ENCODE measurements around the gene ENOX2.
"Not testable (repeated sequence)": the region's sequence is repeated elsewhere in the genome, so short reads cannot be mapped to it uniquely, and the experiment has no call there.

Gene ENOX2

GRCh38 chrX:130746077-130746476, 156.9 kb downstream of the ENOX2 start:
- no peak for DNase-seq

- no peak for DNase-seq
These were observed 161.4 kb downstream of the ENOX2 start for GRCh38 chrX:130741584-130741983.

GRCh38 chrX:130741151-130741550, 161.9 kb downstream of the ENOX2 start:
- no peak for DNase-seq

GRCh38 chrX:130738638-130739195, 164.3 kb downstream of the ENOX2 start:
- no peak for DNase-seq

GRCh38 chrX:130734713-130735112, 168.3 kb downstream of the ENOX2 start:
- no peak for DNase-seq

- DNase-seq, result no peak
These were observed 174.8 kb downstream of the ENOX2 start for GRCh38 chrX:130728208-130728607.

- no peak for DNase-seq
These were observed 176.3 kb downstream of the ENOX2 start for GRCh38 chrX:130726661-130727060.

- DNase-seq, result no peak
These were observed 177.5 kb downstream of the ENOX2 start for GRCh38 chrX:130725519-130725918.

- no peak for DNase-seq
These were observed 183.6 kb downstream of the ENOX2 start for GRCh38 chrX:130719413-130719812.

GRCh38 chrX:130718137-130718536, 184.9 kb downstream of the ENOX2 start:
- no peak for DNase-seq

- DNase-seq, result no peak
These were observed 186.1 kb downstream of the ENOX2 start for GRCh38 chrX:130716781-130717413.

GRCh38 chrX:130716346-130716745, 186.7 kb downstream of the ENOX2 start:
- DNase-seq, result no peak

- DNase-seq, result no peak
These were observed 187.7 kb downstream of the ENOX2 start for GRCh38 chrX:130715299-130715698.

- no peak for DNase-seq
These were observed 188.3 kb downstream of the ENOX2 start for GRCh38 chrX:130714665-130715064.

GRCh38 chrX:130714135-130714534, 188.9 kb downstream of the ENOX2 start:
- DNase-seq, result no peak

- not testable (repeated sequence) for DNase-seq
These were observed 193.8 kb downstream of the ENOX2 start for GRCh38 chrX:130709178-130709577.

GRCh38 chrX:130705591-130705990, 197.4 kb downstream of the ENOX2 start:
- no peak for DNase-seq

GRCh38 chrX:130704053-130705038, 198.7 kb downstream of the ENOX2 start:
- no peak for DNase-seq

- no peak for DNase-seq
These were observed 199.9 kb downstream of the ENOX2 start for GRCh38 chrX:130702867-130703707.

GRCh38 chrX:130700629-130701028, 202.4 kb downstream of the ENOX2 start:
- no peak for DNase-seq

- no peak for DNase-seq
These were observed 203.4 kb downstream of the ENOX2 start for GRCh38 chrX:130699618-130700017.

- DNase-seq, result no peak
These were observed 206.5 kb downstream of the ENOX2 start for GRCh38 chrX:130696542-130696941.

- DNase-seq, result no peak
These were observed 207.1 kb downstream of the ENOX2 start for GRCh38 chrX:130695931-130696330.

All from bone marrow (tissue), 2 donors.